GM12892 (cell line): ENCODE measurements around the gene CHST6.

Source experiments
- POLR2A ChIP-seq: IDR thresholded peaks from 2 replicates; pipeline ENCODE4 v1.6.1; 2011; ENCODE audit warnings: low read depth, low read length, control low read depth
- POLR2AphosphoS5 ChIP-seq: IDR thresholded peaks from 2 replicates; pipeline ENCODE4 v1.6.1; 2011; ENCODE audit warnings: low read depth, low read length, control low read depth

DNA sequence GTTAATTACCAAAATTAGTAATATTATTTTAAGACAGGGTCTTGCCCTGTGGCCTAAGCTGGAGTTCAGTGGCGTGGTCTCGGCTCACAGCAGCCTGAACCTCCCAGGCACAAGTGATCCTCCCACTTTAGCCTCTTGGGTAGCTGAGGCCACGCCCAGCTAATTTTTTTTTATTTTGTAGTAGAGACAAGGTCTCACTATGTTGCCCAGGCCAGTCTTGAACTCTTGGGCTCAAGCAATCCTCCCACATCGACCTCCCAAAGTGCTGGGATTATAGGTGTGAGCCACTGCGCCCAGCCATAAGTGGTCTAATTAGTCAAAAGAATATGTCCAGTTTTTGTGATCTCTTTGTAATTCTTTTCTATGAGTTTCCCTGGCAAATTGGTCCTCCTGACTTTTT, 49.9 kb downstream of the CHST6 start:
- TF ChIP-seq POLR2AphosphoS5 (no peak), POLR2A (no peak)
